NCI-H748 (cell line): ENCODE results near the gene LEKR1.

ENCODE experiments used
- DNase-seq: peaks from one replicate; lab custom pipeline; 2025; ENCODE audit not compliant: unreplicated experiment; lab: John Stamatoyannopoulos, UW

LEKR1 gene

DNA sequence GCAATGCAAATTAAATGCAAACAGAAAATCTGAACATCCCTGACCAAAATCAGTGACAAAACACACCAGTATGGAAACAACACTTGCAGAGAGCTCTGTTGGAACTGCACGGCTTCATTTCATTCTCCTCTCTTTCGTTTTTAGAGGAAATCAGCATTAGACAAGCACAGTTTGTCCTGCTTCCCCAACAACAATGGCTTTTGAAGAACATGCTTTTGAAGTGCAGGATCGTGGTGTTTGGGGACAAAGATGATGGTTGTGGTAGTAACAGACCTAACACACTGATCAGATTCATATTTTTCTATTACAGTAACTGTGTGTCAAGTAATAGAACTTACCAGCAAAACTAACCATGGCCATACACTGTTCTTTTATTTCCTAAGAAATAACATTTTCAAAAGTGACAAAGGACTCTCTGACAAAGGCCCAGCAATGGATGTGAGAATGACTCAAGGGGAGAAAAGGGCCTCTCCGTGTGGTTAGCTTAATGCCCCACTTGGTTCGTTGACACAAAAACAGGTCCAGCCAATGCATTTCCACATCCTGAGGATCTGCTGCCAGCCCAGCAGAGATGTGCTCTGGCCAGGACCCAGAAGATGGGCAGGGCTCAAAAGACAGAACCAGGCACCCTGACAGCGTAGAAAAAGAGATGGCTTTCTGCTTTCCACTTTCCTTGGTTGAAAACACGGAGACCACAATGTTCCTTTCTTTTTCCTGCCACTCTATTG lies 249.7 kb downstream of the LEKR1 start:
- DNase-seq, result no peak

DNA sequence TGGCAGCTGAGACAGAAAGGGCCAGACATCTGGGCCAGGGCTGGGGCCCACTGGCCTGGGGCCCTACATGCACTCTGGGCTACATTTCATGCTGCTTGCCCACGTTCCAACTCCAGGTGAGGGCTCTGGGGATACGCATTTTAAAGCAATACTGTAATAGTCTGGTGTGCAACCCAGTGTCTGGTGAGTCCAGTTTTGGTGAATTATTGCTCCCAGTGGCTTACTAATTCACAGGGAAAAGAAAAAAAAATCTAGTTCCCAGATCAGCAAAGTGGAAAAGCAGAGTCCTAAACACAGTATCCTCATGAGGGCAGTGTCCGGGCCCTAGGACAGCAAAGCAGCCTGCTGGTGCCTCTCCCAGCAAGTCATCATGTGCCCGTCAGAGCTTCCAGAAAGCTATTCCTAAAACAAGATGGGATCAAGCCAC lies 251.4 kb downstream of the LEKR1 start:
- no peak for DNase-seq

DNA sequence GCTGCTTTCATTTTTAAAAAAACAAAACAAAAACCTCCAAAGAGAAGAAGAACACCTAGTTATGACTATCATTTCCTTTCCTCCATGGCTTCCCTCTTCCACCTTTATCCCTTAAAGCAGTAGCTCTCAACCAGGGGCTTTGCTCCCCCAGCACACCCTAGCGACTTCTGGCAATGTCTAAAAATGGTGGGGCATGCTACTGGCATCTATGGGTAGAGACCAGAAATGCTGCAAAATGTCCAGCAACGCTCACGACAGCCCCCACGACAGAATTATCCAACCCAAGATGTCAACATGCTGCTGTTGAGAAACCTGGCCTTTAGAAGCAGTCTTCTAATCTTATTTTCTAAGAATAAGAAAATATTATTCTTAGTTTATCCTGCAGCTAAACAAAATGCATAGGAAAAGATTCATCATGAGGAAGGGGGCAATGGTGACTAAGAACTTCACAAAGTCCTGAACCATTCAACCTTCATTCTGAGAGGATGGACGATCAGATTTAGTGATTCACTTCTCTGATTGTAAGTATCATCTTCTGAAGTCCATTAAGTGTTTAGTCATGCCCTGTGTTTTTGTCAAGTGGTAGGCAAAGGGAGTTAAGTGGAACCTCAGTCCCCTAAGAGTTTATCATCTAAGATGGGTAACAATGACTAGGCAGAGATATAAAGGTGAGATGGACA lies 252.1 kb downstream of the LEKR1 start:
- DNase-seq, result no peak

DNA sequence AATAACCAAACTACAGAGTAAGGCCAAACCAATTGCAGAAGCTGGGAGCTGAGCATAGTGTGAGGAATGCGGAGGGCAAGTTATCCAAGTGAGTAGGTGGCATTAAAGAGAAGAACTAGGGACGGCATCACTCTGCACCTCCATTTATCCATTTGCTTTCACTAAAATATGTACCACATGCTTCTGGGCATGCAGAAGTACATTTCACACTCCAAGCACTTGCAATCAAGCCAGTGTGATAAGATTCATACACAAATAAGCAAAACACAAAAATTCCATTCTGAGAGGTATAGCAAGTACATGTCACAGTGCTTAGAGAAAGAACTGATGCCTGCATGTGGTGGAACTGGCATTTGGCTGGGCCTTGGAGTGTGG lies 252.6 kb downstream of the LEKR1 start:
- DNase-seq, result no peak

DNA sequence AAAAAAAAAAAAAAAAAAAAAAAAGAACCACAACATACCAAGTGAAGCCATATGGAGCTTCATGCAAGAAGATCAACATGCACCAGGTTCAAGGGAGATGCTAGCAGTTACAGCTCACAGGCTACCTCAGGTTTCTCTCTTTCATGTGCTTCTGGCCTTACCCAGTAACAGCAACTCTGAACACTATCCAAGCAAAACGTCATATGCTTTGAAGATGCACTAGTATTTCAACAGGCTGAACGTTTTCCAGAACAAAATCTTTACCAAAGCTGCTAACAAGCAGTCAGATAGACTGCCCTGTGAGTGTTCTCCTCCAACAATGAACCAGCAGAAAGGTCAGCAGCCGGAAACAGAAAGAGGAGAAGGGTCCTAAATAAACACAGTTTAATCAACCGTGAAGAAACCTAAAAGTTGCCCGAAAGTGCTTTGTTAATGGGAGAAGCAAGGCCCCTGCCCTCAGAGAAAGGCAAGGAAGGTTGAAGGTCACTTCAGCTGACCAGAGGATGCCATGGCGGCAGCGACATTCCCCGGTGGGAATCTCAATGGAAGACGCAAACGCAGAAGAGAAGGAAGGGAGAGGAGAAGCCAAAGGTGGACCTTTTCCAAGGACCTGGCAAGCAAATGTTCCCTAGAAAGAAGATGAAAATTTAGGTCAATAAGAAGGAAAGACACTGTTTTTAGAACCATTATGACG lies 253.7 kb downstream of the LEKR1 start:
- no peak for DNase-seq

DNA sequence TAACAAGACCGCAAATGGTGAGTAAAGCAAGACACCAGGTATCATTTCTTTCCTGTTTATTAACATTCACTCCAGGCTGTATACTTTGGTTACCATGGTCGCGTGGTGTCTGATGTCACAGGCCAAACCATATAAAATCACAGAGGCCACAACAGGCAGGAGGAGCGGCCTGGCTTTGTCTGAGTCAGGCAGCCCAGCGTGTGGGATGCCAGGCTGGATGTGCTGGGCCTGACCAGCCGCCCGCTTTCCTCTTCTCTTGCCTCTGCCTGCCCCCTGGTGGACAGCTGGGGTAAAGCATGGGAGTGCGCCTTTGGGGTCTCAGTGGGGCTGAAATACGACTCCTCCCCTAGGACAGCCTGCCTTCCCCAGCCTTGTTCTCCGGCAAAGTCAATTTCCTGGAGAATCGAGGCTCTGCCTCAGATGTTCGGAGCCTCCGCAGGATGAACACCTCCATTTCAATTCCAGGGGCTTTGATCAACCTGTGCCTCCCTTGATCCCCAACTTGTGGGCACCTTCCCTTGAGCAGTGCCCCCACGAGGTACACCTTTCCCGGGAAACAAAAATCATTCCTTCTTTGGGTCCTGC lies 255.6 kb downstream of the LEKR1 start:
- DNase-seq, result no peak

DNA sequence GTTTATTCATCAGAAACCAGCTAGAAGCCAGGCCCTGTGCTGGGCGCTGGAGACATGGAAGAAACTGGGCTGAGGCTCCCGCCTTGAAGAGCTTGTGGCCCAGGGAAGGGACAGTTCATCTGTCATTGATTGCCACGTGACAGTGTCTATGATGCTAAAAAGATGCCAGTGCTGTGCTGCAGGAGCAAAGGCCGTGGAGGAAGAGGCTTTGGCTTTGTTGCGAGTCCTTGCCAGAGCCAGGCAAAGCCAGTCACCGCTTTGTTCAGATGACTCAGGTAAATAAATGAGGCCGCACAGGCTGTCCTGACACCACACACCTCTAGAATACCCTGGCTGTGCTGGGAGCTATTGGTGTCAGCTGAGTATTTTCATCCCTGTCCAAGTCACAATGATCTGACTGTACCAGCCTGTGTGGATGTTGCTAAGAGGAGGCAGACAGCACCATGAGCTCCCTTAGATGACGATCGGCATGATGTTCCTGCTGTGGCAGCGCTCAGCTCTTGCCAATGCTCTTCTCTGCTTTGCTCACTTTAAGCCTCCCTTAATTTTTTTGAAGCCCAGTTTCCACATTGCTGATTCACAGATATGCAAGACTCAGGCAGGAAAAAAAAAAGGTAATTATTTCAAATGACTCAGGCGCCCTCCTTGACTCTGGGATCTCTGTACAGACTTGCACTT lies 256.3 kb downstream of the LEKR1 start:
- DNase-seq, result no peak

DNA sequence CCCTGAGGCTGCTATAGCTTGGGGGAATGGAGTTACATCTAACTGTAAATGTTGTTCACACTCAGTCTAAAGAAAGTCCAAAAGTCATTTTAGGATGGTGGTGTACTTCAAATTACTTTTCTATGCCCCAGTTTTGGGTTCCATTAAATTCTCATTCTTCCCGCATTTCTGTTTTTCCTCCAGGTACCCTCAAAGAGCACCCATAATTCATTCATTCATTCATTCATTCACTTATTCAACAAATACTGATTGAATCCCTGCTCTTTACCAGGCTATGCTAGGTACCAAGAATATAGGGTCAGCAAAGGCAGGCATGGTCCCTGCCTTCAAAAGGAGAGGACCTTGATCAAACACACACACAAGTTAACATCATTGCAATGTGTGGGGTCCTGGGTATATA lies 257.7 kb downstream of the LEKR1 start:
- no peak for DNase-seq

DNA sequence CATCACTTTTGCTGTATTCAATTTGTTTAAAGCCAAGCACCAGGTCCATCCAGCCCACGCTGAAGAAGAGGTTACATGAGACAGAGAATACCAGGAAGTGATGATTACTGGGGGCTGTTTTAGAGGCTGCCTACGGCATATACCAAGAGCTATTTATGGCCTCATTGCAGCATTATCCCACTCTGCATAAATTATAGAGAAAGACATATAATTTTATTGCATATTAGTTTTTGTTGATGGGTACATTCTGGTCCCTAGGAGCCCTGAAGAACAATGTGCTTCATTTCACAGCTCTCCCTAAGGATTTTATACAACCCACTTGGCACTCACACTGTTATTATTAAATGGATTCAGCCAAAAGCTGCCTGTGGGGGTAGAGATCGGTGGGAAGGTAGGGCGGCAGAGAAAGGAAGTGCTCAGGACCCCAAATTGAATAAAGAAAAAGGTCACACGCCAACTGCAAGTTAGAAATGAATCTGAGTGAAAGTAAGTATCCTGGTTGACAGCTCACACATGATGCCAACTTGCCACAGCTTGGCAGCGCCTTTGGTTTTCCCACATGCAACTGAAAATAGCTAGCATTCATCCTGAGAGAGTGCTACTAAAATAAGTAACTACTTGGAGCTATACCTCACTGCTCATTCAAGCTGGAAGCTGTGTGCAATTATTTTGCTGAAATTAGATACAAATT lies 260.1 kb downstream of the LEKR1 start:
- no peak for DNase-seq

DNA sequence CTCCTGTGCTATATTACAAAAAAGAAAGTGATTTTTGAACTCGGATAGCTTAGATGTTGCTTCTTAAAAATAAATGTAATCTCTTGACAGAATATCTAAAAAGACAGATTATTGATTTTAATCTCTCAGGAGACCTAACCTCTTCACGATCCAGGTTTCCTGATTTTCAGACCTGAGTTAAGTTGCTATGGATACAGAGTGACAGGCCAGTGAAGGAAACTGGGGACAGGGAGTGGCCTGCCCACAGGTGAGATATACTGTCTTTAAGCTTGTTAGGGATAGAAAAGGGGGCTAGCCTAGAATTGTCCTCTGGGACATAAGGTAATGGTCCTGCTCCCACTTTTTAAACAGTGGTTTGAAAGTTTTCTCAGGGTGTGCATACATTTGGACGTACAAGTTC lies 260.6 kb downstream of the LEKR1 start:
- no peak for DNase-seq

DNA sequence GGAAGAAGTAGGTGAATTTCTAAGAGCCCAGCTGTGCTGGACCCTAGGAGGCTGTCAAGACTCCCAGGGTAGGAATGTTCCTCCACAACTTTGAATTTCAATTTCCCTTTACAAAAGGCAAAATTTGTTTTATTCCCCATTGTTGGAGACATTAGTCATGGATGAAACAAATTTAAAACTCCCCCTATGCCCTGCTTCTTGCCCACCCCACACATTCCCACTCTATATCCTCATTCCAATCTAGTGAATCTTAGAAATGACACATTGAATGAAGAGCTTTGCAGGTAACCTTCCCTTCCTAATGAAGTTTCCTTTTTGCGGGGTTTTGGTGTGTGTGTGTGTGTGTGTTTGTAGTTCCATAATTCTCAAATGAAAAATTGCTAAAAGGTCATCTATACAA lies 261.2 kb downstream of the LEKR1 start:
- no peak for DNase-seq

DNA sequence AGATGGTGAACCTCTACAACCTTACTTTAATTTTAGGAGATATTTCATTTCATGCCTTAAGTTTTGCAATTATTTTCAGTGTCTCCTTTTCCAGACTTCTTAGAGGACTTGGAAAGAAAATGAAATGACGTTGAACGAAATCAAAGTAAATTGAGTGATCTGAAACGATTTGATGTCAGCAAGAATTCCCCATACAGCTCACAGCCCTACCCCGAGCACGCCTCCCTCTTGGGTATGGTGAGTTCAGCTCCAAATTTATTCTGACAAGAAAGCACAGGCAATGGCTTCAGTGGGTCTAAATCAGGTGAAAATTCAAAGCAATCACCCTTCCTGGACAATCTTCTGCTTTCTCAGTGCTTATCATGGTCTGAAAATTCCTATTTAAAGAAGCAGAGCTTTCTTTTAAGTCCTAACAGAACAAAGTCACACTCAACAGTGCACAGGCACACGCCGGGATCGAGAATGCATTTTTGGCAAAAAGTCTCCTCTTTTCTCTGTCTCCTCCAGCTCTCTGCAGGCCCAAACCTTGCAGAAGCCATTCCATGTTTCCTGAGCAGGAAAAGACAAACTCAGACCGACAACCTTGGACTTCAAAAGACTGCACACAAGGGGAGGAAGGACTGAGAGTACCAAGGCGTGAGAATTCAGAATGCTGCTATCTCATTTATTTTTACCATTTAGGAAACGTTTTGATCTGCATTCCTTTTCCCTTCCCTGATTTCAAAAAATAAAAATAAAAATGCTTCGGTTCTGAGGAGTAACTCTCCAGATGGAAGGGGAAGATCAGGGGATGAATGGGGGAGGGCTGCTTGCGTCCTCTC lies 261.8 kb downstream of the LEKR1 start:
- DNase-seq, result no peak

DNA sequence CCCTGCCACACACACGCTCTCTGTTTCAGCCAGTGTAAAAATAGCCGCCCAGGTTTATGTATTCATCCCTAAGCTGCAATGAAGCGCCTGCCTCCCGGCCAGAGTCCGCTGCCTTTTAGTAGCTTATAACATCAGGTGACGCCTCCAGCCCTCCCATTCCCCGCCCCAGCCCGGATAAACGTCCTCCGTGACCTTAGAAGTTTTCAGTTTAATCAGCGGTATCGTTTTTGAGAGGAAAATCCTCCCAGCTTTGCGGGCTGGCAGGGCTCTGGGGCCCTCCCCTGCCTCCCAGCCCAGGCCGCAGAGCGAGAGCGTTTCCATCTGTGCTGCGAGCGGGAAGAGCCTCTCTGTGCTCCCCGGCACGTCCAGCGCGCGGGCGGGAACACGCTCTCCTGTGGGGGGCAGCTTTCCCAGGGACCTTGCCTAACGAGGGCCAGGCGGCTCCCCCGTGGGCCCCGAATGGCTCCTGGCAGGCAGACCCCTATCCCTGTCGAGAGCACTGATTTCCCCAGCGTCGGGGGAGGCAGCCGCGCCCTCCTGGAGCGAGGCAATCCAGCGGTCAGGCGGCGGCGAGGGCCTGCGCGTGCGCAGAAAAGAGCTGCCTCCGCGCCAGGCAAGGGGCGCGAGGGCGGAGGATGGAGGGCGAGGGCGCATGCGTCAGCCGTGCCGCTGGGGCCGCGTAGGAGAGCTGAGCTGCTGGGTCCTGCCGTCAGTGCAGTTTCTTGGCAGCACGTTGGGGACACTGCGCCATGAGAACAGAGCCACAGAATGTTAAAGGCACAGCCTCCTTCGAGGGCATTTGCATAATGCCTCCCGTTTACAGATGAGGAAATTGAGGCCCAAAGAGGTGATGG lies 262.7 kb downstream of the LEKR1 start:
- no peak for DNase-seq

DNA sequence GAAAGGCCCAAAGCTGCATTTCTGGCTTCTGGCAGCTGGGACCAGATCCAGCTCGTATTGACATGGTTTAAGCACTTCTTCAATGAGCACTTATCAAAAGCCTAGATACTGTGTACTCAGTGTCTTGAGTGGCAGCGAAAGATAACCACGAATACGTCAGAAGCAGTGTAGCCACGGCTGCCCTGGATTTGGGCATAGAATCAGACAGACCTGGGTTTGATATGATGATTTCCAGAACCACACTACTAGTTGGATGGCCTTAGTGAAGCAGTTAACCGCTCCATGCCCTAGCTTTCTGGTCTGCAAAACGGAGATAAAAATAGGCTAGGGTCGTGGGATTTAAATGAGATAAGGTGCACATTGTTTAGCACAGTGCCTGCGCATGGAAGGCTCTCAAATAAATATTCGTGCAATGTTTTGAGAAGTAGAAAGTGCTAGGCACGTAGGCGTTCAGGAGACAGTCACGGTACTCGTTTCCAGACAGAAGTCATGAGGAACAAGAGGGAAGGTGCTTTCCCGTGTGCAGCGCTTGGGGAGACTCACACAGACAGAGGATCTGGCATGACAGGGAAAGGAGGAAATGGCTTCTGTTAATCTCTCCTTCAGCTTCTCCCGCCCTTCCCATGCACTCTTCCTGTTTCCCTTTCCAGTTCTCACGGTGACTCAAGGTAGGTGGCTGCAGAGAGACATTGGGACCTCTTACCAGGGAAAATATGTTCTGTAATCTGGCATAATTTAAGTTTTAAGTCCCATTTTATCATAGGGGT lies 263.5 kb downstream of the LEKR1 start:
- DNase-seq, result no peak

DNA sequence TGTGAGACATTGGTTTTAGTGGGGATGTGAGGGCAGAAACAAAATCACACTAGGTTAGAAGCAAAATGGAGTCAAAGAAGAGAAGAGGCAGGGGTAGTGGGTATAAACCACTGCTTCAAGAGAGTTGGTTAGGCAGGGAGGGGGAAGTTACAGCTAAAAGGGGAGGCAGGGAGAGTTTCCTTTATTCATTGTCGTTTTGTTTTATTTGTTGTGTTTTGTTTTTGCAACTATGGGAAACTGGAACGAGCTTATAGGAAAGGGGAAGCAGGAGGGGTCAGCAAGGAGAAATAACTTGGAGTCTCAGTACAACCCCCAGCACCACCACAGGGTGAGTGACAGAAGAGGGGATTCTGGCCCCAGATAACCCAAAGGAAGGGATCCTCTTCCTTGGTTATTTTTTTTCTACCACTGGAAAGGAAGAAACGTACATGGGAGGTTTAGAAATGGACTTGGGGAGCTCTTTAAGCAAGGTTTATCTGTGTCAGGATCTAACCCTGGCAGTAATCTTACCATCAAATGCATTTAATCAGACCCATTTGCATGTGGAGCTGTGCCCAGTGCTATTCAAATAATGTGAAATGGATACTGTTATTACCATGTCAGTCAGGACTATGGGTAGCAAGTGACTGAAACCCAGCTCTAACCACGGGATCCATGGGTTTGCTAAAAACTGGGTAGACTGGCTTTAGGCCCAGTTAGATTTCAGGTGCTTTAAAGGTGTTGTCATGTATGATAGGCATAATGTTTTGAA lies 265.1 kb downstream of the LEKR1 start:
- DNase-seq, result no peak

DNA sequence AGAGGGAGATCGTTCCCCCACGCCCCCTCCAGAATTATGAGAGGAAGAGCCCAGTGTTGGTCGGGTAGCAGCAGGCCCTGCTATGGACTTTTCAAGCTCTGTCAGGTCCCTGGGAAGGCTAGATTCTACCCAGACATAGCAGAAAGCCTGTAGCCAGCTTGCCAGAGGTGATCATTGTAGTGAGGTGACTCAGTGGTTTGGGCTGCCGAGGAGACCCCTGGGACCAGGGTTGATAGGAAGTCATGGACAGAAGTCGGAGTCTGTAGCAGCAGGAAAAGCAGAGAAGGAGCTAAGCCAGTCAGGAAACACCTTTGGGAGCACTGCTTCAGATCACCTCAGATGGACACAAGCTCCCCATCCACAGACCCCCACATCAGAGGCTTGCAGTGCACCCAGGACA lies 266.1 kb downstream of the LEKR1 start:
- DNase-seq, result no peak

DNA sequence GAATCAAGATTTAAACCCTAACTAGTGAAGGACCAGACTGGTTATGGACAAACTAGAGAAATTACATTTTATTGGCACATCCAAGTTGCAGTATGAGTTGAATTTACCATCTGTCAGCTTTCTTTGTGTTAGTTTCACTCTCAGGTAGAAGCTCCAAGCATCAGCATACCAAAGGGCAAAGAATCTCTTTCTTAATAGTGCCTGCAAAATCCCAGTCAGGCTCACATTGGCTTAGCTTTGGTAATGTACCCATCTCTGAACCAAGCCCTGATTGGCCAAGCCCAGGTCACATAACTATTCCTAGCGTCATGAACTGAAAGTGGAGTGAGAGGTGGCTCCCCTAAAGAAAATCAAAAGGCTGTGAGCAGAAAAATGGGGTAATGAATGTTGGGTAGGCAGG lies 266.9 kb downstream of the LEKR1 start:
- DNase-seq, result no peak

DNA sequence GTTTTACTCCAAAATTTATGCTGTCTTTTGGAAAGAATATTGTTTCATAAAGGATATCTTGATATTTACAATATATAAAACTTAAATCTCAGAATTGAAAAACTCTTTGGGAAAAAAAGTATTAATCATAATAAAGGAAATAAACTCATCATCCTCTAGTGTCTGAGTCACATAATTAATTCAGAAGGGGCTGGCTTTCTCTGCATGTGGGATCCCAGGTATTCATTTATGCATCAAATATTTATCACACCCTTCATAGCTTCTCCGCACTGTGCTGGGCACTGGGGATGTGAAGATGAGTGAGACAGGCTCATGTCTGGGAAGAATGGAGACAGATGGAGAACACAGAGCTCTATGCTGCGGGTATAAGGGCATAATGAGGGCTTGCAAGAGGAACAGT lies 268.1 kb downstream of the LEKR1 start:
- DNase-seq, result no peak
